C4-2B (cell line): Measurements from ENCODE around the gene CFAP299.

Experiments used
- H3K27ac ChIP-seq: fragments of 450-650 bp; 2 replicates; pipeline ENCODE4 v1.5.1; 2017
- ZFX ChIP-seq: fragments of 450-650 bp; IDR thresholded peaks from 2 replicates; pipeline ENCODE4 v1.6.1; 2017
- TF ChIP-seq, protein P1 (sequence below): fragments of 450-650 bp; conservative IDR thresholded peaks from 2 replicates; pipeline ENCODE4 v1.5.1; 2017; ENCODE audit warnings: mild to moderate bottlenecking

CFAP299 gene

DNA sequence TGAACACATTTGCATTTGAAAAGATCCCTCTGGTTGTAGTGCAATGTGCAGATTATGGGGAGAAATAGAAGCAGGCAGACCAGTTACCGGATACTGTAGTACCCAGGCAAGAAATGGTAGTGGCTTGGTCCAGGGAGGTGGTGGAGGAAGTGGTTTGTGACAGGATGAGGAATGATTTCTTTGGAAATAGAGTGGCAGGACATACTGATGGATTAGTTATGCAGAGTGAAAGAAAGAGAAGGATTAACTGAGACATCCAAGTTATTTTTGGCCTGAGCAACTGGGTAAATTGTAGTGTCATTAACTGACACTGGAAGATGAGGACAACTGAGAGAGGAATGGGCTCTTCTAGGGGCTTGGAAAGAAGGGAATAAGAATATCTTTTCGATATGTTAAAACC is 139.7 kb downstream of the CFAP299 start:
- no peak for TF ChIP-seq ZFX
- TF ChIP-seq, protein P1, sequence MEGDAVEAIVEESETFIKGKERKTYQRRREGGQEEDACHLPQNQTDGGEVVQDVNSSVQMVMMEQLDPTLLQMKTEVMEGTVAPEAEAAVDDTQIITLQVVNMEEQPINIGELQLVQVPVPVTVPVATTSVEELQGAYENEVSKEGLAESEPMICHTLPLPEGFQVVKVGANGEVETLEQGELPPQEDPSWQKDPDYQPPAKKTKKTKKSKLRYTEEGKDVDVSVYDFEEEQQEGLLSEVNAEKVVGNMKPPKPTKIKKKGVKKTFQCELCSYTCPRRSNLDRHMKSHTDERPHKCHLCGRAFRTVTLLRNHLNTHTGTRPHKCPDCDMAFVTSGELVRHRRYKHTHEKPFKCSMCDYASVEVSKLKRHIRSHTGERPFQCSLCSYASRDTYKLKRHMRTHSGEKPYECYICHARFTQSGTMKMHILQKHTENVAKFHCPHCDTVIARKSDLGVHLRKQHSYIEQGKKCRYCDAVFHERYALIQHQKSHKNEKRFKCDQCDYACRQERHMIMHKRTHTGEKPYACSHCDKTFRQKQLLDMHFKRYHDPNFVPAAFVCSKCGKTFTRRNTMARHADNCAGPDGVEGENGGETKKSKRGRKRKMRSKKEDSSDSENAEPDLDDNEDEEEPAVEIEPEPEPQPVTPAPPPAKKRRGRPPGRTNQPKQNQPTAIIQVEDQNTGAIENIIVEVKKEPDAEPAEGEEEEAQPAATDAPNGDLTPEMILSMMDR, result no peak
- H3K27ac ChIP-seq, result no peak overlapping the region

DNA sequence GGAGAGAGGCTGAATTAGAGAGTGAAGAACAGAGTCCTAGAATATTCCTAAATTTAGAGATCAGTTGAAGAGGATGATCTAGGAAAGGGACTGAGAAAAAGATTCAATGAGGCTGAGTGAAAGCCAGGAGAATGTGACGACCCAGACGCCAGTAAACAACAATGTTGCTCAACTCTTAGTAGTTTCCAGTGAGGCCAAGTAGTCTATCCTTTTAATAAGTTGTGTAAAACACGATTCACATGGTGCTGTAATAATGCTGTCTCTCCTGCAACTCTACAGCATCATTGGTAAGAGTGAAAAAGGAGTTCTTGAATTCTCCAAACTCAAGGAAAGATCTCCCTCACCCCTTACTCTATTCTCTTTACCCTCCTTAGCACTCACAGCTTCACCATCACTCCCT is 140.3 kb downstream of the CFAP299 start:
- TF ChIP-seq ZFX, result no peak
- TF ChIP-seq, protein P1, result no peak
- H3K27ac ChIP-seq, result no peak overlapping the region

DNA sequence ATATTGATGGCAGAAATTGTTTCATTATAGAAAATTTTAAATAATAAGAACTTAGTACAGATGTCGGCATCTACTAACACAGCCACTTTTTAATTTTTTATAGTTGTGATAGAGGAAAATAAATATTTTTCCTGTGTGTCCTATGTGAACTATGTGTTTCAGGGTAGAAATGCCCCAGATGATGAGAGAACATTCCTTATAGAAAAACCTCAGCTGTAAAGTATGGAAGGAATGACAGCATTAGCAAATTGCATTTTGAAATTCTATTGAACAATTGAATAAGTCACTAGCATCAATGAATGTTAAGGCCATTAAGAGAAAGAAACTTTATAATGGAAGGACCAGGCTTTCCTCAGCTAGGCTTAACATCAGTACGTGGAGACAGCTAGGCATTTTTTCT is 149.2 kb downstream of the CFAP299 start:
- TF ChIP-seq, protein P1, result no peak
- no peak for TF ChIP-seq ZFX
- H3K27ac ChIP-seq, result no peak overlapping the region

DNA sequence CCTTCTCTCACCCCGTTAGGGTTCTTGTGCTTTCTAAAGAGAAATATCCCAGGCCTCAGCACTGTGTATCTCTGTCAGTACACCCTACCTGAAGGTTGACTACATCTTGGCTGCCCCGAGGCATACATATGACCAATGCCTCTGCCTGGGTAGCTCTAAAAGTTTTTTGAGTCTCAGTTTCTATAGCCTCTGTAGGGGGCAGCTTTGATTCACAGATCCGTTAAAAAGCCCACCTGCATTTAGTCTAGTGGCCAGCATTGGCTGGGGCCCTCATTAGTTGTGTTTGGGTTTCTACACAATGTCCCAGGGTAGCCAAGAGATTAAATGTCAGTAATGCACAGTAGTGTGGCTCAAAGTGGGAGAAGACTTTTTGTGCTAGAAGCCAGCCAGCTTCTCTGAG is 151.1 kb downstream of the CFAP299 start:
- TF ChIP-seq, protein P1, result no peak
- TF ChIP-seq ZFX, result no peak
- no peak overlapping the region for H3K27ac ChIP-seq

DNA sequence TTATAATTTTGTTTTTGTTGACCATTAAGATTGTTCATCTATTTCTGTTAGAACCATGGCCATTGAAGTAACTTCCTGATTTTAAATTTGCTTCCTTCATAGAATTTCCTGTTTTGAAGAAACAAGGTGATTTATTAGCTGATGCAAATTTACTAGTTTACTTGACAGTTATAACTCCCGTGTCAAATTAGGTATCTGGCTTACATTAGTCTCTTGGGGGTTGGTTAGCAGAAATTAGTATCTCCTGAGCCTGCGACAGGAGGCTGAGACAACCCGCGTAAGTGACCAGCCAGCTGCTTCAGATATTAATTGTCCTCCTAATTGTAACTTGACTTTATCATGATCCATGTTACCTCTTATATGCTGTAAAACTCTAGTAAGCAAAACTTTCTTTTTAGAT is 154.3 kb downstream of the CFAP299 start:
- TF ChIP-seq, protein P1, result no peak
- no peak for TF ChIP-seq ZFX
- no peak overlapping the region for H3K27ac ChIP-seq

DNA sequence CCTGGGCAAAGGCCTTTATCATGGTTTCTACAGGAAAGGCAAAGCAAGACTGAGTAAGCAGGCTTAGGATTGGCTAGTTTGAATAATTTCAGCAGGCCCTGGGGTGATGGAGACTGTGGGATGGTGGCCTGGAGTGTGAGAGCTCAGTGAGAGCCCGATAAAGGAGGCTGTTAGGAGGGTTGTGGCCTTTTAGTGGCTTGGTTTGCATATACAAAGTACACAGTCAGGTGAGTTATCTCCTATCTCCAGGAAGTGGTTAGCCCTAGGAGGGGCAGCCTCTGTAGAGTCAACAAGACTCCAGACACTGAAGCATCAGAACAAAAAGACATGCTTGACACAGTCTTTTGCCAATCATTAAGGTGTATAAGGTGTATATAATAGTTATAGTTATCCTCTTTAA is 157.2 kb downstream of the CFAP299 start:
- TF ChIP-seq ZFX, result no peak
- TF ChIP-seq, protein P1, result no peak
- H3K27ac ChIP-seq, result no peak overlapping the region

DNA sequence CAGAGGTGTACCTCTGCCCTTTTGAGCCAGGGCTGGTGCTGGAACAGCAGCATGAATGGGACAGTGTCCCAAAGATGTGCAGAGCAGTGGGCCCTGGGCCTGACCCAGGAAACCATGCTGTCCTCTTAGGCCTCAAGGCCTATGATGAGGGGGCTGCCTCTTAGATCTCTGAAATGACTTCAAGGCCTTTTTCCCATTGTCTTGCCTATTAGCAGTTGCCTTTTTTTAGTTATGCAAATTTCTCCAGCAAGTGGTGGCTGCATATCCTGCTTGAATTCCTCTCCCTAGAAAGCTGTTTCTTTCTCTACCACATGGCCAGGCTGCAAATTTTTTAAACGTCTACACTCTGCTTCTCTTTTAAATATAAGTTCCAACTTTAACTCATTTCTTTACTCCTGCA is 160.3 kb downstream of the CFAP299 start:
- no peak overlapping the region for H3K27ac ChIP-seq
- no peak for TF ChIP-seq ZFX
- TF ChIP-seq, protein P1, result no peak
